ENCODE data around the gene ZNF511.

Gene ZNF511

DNA sequence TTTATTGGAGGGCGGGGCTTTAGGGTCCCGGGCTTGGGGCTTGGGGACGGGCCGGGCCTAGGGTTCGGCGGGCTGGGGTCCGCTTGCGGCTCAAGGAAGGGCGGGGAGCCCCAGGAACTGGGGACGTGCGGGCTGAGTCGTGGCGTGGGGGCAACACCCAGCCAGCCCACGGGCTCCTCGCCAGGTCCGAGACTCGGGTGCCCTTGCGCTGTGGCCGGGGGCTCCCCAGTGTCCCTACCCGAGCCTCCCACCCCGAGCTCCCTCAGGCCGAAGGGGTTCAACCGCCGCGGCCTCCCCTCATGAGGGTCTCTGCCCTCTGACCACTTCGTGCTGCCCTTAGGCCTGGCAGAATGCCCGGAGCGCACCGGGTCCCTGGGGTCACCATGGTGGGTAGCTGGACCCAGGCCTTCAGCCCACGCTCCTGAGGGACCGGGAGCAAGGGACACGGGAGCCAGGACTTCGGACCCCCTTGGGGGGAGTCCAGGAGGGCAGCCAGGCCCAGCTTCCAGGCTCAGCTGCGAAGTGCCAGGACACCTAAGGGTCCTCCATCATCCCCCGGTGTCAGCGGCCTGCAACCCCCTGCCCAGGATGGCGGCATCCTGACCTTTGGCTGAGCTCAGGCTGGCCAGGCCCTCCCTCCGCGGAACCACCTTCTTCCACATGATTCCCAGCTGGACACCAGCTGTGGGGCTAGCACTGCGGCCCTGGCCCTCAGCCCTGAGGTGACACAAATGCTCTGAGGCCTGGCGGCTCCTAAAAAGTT, 49.6 kb downstream of the ZNF511 start:
- Histone ChIP-seq H3K9me2 (ENCODE audit: low read depth, low read length) (no peaks in the 10 kb centered on the region), H3K27ac (ENCODE audit: low read depth, low read length, poor library complexity, severe bottlenecking) (no peak overlapping the region), H3K79me2 (ENCODE audit: insufficient read depth, low read length) (no peaks in the 10 kb centered on the region), H3K4me2 (ENCODE audit: low read length) (no peak overlapping the region), H3K9me3 (ENCODE audit: low read length) (no peaks in the 10 kb centered on the region), H3K4me1 (ENCODE audit: insufficient read depth, low read length, severe bottlenecking) (peaks cover 7% of the 10 kb centered on the region), H3K4me3 (ENCODE audit: low read depth, low read length, poor library complexity, severe bottlenecking) (no peak overlapping the region), H3K36me3 (ENCODE audit: insufficient read depth, low read length) (peaks cover 6% of the 10 kb centered on the region), H3K9ac (ENCODE audit: low read length) (no peak overlapping the region), H4K20me1 (ENCODE audit: insufficient read depth, low read length) (no peaks in the 10 kb centered on the region), H2AFZ (ENCODE audit: low read length) (no peak overlapping the region), H3F3A (ENCODE audit: insufficient read depth, low read length) (no peaks in the 10 kb centered on the region), H3K27me3 (ENCODE audit: insufficient read depth, low read length) (no peaks in the 10 kb centered on the region)
- TF ChIP-seq, protein P1, sequence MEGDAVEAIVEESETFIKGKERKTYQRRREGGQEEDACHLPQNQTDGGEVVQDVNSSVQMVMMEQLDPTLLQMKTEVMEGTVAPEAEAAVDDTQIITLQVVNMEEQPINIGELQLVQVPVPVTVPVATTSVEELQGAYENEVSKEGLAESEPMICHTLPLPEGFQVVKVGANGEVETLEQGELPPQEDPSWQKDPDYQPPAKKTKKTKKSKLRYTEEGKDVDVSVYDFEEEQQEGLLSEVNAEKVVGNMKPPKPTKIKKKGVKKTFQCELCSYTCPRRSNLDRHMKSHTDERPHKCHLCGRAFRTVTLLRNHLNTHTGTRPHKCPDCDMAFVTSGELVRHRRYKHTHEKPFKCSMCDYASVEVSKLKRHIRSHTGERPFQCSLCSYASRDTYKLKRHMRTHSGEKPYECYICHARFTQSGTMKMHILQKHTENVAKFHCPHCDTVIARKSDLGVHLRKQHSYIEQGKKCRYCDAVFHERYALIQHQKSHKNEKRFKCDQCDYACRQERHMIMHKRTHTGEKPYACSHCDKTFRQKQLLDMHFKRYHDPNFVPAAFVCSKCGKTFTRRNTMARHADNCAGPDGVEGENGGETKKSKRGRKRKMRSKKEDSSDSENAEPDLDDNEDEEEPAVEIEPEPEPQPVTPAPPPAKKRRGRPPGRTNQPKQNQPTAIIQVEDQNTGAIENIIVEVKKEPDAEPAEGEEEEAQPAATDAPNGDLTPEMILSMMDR (IDR thresholded peaks at IDR 0.05; ENCODE audit: low read length), result no peak
- no peak for TF ChIP-seq EZH2 (IDR thresholded peaks at IDR 0.05; ENCODE audit: borderline replicate concordance, low read length)

DNA sequence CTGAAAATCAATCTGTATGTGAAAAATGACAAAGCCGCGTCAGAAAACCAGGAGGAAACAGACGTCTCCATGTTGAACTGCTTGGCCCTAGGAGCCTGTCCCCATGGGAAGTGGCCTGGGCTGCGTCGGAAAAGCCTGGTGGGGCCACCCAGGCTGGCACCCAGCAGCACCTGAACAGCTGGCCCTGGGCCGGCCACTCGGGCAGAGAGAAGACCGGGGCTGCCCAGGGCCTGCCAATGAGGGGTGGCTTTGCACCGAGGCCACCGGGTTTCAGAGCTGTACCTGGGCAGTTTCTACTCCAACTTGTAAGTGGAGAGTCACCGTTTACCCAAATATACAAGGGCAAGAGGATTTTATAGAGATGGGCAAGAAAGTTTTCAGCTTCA, 50.2 kb downstream of the ZNF511 start:
- Histone ChIP-seq H3K4me3 (ENCODE audit: low read depth, low read length, poor library complexity, severe bottlenecking) (no peak overlapping the region), H3K36me3 (ENCODE audit: insufficient read depth, low read length) (peaks cover 6% of the 10 kb centered on the region), H3F3A (ENCODE audit: insufficient read depth, low read length) (no peaks in the 10 kb centered on the region), H3K27ac (ENCODE audit: low read depth, low read length, poor library complexity, severe bottlenecking) (no peak overlapping the region), H3K4me2 (ENCODE audit: low read length) (no peak overlapping the region), H3K79me2 (ENCODE audit: insufficient read depth, low read length) (no peaks in the 10 kb centered on the region), H3K4me1 (ENCODE audit: insufficient read depth, low read length, severe bottlenecking) (peaks cover 7% of the 10 kb centered on the region), H4K20me1 (ENCODE audit: insufficient read depth, low read length) (no peaks in the 10 kb centered on the region), H3K9me3 (ENCODE audit: low read length) (no peaks in the 10 kb centered on the region), H3K9ac (ENCODE audit: low read length) (no peak overlapping the region), H3K9me2 (ENCODE audit: low read depth, low read length) (no peaks in the 10 kb centered on the region), H3K27me3 (ENCODE audit: insufficient read depth, low read length) (no peaks in the 10 kb centered on the region), H2AFZ (ENCODE audit: low read length) (no peak overlapping the region)
- TF ChIP-seq, protein P1 (IDR thresholded peaks at IDR 0.05; ENCODE audit: low read length), result no peak
- no peak for TF ChIP-seq EZH2 (IDR thresholded peaks at IDR 0.05; ENCODE audit: borderline replicate concordance, low read length)

DNA sequence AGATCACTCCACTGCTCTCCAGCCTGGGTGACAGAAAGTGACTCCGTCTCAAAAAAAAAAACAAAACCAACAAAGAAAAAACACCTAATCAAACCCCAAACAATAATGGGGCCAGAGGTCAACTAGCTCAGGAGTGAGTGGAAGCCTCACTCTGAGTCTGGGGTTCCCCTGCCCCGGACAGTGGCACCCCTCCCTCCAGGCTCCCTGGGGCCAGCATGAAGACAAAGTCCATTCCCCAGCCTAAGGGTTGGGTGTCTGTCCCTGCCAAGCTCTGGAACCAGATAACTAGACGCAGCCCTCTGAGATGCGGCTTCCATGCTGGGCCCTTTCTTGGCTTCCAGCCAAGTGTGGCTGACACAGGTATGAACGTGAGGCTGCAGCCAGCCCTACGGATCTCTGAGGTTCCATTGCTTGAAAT, 50.8 kb downstream of the ZNF511 start:
- Histone ChIP-seq H3K79me2 (ENCODE audit: insufficient read depth, low read length) (no peaks in the 10 kb centered on the region), H3K4me3 (ENCODE audit: low read depth, low read length, poor library complexity, severe bottlenecking) (no peak overlapping the region), H3K9ac (ENCODE audit: low read length) (no peak overlapping the region), H3K4me2 (ENCODE audit: low read length) (no peak overlapping the region), H2AFZ (ENCODE audit: low read length) (no peak overlapping the region), H3F3A (ENCODE audit: insufficient read depth, low read length) (no peaks in the 10 kb centered on the region), H3K27ac (ENCODE audit: low read depth, low read length, poor library complexity, severe bottlenecking) (no peak overlapping the region), H3K4me1 (ENCODE audit: insufficient read depth, low read length, severe bottlenecking) (peaks cover 7% of the 10 kb centered on the region), H3K9me3 (ENCODE audit: low read length) (no peaks in the 10 kb centered on the region), H3K9me2 (ENCODE audit: low read depth, low read length) (no peaks in the 10 kb centered on the region), H3K27me3 (ENCODE audit: insufficient read depth, low read length) (no peaks in the 10 kb centered on the region), H3K36me3 (ENCODE audit: insufficient read depth, low read length) (peaks cover 6% of the 10 kb centered on the region), H4K20me1 (ENCODE audit: insufficient read depth, low read length) (no peaks in the 10 kb centered on the region)
- TF ChIP-seq EZH2 (IDR thresholded peaks at IDR 0.05; ENCODE audit: borderline replicate concordance, low read length), result no peak
- TF ChIP-seq, protein P1 (IDR thresholded peaks at IDR 0.05; ENCODE audit: low read length), result no peak

Measured in OCI-LY1 (cell line).